Measurements from ENCODE around the gene FLAD1.

- TF ChIP-seq REST (IDR thresholded peaks at IDR 0.05; ENCODE audit: unreplicated experiment): no peak
- no peak for TF ChIP-seq EZH2 (IDR thresholded peaks at IDR 0.05; ENCODE audit: low read depth, unreplicated experiment)
- TF ChIP-seq, protein P1, sequence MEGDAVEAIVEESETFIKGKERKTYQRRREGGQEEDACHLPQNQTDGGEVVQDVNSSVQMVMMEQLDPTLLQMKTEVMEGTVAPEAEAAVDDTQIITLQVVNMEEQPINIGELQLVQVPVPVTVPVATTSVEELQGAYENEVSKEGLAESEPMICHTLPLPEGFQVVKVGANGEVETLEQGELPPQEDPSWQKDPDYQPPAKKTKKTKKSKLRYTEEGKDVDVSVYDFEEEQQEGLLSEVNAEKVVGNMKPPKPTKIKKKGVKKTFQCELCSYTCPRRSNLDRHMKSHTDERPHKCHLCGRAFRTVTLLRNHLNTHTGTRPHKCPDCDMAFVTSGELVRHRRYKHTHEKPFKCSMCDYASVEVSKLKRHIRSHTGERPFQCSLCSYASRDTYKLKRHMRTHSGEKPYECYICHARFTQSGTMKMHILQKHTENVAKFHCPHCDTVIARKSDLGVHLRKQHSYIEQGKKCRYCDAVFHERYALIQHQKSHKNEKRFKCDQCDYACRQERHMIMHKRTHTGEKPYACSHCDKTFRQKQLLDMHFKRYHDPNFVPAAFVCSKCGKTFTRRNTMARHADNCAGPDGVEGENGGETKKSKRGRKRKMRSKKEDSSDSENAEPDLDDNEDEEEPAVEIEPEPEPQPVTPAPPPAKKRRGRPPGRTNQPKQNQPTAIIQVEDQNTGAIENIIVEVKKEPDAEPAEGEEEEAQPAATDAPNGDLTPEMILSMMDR (conservative IDR thresholded peaks at IDR 0.05; ENCODE audit: low read depth in 2 of 2): no peak
- no peak for TF ChIP-seq POLR2AphosphoS5 (IDR thresholded peaks at IDR 0.05; ENCODE audit: low read depth)
- no peak for TF ChIP-seq ZNF114 (CRISPR knock-in tag; IDR thresholded peaks at IDR 0.05)
- no peak for TF ChIP-seq JUNB (IDR thresholded peaks at IDR 0.05; ENCODE audit: unreplicated experiment)
- no peak for TF ChIP-seq STAT1 (IDR thresholded peaks at IDR 0.05; ENCODE audit: unreplicated experiment)
- no peak for TF ChIP-seq CREB1 (CRISPR knock-in tag; IDR thresholded peaks at IDR 0.05; ENCODE audit: low read depth)
- TF ChIP-seq EZH2phosphoT487 (IDR thresholded peaks at IDR 0.05; ENCODE audit: unreplicated experiment): no peak
- TF ChIP-seq, protein P2, sequence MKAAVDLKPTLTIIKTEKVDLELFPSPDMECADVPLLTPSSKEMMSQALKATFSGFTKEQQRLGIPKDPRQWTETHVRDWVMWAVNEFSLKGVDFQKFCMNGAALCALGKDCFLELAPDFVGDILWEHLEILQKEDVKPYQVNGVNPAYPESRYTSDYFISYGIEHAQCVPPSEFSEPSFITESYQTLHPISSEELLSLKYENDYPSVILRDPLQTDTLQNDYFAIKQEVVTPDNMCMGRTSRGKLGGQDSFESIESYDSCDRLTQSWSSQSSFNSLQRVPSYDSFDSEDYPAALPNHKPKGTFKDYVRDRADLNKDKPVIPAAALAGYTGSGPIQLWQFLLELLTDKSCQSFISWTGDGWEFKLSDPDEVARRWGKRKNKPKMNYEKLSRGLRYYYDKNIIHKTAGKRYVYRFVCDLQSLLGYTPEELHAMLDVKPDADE (IDR thresholded peaks at IDR 0.05): no peak
Observed at GRCh38 chr1:154945962-154946850, 36.9 kb upstream of the FLAD1 start.

Data from GM23338 (cell line).